ENCODE results near the gene SIGLEC14.

GRCh38 chr19:51681286-51681941 lies 34.8 kb upstream of the SIGLEC14 start:
- TF ChIP-seq EP300 (IDR thresholded peaks at IDR 0.05) = no peak
- TF ChIP-seq, protein P1, sequence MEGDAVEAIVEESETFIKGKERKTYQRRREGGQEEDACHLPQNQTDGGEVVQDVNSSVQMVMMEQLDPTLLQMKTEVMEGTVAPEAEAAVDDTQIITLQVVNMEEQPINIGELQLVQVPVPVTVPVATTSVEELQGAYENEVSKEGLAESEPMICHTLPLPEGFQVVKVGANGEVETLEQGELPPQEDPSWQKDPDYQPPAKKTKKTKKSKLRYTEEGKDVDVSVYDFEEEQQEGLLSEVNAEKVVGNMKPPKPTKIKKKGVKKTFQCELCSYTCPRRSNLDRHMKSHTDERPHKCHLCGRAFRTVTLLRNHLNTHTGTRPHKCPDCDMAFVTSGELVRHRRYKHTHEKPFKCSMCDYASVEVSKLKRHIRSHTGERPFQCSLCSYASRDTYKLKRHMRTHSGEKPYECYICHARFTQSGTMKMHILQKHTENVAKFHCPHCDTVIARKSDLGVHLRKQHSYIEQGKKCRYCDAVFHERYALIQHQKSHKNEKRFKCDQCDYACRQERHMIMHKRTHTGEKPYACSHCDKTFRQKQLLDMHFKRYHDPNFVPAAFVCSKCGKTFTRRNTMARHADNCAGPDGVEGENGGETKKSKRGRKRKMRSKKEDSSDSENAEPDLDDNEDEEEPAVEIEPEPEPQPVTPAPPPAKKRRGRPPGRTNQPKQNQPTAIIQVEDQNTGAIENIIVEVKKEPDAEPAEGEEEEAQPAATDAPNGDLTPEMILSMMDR (IDR thresholded peaks at IDR 0.05) = no peak

All from sigmoid colon (tissue), 4 donors.